Smooth muscle cell of the brain vasculature (primary cell): ENCODE results near the gene LIN7A.
A peak's percentile ranks its signal among the peaks of the same experiment; 100 is the strongest.

Source experiments
- DNase-seq: peaks from one replicate; pipeline ENCODE4 v3.0.0-alpha.2; 2012; ENCODE audit warnings: low read depth, low spot score

LIN7A gene

DNA sequence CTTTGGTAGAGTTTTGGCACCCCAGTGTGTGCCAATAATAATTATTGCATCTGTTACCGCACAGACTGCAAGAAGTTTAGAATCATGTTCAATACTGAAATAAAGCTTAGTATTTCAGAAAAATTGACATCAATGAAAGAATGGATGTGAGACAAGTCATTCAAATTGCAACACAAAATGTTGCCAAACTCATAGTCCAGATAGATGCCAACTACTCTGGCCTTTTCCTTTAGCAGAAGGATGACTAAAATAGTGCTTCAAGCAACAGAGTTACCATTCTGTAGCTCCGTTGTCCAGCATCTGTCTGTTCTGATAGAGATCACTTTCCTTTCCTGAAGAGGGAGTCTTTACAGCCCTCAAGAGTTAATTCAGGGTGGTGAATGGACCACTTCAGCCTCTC, 77.5 kb downstream of the LIN7A start:
- no peak for DNase-seq

DNA sequence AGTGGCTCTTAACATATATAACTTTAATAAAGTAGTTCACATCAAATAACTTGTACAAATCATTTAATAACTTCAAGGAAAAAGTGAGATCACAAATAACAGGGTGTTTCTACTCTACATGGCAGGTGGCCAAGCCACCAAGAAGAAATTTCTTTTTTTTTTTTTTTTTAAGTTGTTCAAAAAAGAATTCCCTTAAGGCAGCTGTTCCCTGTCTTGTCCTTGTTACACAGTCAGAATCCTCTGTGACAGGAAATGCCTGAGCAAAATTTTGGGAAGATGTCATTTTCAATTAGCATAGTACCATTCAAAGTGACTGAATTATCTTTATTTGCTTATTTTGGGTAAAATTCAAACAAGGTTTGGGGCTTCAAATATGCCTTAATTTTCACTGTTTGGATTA, 79.4 kb downstream of the LIN7A start:
- DNase-seq = no peak

DNA sequence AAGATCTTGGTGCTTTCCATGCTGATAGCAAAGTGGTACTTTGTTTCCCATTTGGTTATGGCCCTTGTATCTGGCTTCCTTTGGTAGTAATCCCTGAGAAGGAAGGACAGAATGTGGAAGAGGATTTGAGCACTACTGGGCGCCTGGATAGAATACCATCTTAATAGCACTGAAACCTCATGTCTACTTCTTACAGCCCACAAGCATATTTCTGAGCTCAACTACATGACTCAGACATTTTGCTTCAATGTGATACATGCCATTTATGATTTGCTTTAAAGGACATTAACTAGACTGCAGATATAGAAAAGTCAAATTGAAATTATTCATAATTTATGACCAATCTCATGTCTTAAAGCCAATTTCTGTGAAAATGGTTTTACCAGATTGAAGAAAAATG, 80.4 kb downstream of the LIN7A start:
- no peak for DNase-seq

DNA sequence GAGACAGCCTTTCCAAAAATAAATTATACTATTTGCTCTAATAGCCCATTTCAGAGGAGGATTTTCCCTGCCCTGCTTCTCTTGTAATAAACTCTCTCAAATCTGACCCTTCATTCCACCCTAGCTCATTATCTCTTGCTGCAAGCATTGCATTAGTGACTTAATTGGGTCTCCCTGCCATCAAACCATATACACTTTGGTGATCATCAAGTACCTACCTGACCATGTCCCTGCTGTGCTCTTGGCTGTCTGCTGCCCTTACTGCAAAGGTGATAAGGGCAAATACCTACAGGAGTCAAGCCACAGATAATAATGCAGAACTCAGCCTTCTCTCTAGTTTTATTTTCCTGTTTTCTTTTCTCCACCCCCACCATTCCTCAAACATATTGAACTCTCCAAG, 88.4 kb downstream of the LIN7A start:
- DNase-seq = no peak

DNA sequence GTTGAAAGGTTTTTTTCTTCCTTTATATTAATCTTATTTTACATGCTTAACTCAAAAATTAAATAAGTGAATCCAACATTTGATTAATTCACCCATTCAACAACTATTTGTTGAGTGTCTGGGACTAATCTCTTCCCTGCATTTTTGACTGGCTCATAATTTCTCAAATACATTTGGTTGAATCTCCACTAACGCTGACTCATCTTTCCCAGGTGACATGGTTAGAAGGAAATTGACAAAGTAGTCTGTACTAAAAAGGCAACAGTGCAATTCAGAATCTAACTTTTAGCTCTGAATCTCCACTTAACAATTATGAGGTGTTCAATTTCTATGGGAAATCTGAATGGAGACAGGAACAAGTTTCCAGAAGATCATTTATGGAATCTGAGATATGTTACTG, 88.9 kb downstream of the LIN7A start:
- DNase-seq = no peak

DNA sequence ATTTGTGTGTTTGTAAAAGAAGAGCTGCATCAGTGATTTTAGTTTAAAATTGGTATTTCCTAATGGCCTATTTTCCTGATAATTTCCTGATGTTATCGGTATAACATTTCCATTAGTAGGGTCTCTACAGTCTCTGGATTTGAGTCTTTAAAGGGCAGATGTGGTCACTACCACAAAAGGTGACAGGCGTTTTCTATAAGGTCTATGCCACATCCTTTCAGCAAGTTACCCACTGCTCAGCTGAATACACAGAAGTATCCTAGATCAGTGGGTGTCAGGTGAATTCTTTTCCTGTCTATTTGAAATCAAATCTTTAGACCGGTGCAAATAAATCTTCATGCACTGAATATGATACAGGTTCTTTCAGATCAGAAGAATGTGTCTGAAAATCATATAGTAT, 90.2 kb downstream of the LIN7A start:
- no peak for DNase-seq

- DNase-seq = no peak
These were observed 90.8 kb downstream of the LIN7A start for GRCh38 chr12:80846952-80847351.

GRCh38 chr12:80845639-80846038, 92.1 kb downstream of the LIN7A start:
- no peak for DNase-seq

- no peak for DNase-seq
These were observed 93.8 kb downstream of the LIN7A start for GRCh38 chr12:80843969-80844368.

DNA sequence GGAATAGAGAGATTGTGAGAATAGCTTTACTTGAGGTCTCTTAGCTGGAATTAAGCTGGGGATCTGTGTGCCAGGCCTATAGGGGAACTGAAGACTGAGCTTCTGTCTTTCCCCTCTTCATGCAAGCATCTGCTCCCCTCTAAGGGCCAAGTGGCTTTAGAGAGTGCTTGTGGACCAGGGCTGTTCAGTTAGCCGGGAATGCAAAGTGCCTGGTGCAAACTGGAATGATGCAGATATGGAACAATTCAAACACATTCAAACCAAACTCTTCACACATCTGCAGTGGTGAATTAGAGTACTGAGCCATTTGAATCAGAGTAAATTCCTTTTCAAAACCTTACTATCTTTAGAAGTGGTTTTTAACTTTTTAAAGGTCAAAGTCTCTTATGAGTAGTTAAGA, 99.0 kb downstream of the LIN7A start:
- DNase-seq = no peak

DNA sequence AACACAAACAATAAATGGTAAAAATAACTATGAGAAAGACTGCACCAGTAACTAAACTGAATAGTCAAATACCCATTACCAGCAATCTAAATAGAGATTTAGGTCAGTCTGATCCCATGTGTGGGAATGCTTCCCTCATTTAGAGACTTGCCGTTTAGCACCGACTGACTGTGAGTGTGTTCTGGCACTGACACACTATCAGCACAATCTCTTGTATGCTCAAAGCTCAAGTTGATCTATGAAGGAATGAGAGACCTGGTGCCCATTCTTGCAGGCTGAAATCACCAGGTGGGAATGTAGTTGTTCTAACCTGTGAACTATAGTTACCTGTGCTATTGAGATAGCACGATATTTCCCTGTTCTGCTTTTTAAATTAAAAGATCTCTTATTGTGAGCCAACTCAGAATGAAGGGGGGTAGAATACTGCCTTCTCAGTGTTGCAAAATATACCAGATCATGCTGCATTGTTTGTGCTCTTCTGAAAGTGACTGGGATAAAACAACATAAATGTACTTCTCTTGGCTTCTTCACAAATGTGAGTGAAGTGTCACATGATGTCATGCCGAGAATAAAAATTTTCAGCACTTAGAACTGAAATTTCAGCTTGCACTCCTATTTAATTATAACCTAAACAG, 99.6 kb downstream of the LIN7A start:
- DNase-seq = no peak

- DNase-seq = peak; percentile 35
These were observed 100.3 kb downstream of the LIN7A start for GRCh38 chr12:80837342-80837978.

GRCh38 chr12:80834724-80835123, 103.0 kb downstream of the LIN7A start:
- no peak for DNase-seq

DNA sequence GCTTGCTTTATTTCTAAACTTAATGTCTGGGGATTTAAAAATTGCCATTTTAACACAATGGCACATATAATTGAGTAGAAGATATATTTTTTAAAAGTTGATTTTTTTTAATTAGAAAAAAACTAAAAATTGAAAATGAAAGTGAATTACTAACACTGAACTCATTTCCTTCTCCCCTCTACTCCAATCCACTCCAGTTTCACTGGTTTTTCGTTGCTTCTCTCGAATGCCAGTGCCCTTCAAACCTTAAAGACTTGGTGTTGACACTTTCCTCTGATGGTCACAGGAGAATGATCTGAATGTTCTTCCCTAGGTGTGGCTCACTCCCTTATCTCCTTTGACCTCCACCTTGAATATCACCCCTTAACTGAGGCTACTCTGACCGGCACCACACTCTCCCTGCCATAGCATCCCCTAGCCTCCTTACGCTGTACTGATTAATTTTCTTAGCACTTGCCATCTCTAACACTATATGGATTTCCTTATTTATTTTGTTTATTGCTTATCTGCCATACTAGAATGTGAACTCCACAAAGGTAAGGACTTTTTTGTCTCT, 107.1 kb downstream of the LIN7A start:
- DNase-seq = no peak

DNA sequence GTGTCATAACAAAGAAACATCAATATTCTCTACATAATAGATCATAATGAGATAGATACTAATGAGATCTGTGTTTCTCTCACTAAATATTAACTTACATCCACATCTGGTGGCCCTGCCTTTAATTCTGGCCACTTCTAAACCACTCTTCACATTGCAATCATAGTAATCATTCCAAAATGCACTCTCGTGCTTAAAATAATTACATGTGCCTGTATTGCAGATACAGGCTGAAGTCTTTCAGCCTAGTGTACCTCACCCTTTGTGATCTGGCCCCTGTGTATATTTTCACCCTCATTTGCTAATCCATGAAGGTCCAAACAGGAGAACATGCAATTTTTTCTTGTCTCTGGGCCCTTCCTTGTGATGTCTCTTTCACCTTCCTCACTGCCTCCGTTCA, 108.0 kb downstream of the LIN7A start:
- DNase-seq = no peak

DNA sequence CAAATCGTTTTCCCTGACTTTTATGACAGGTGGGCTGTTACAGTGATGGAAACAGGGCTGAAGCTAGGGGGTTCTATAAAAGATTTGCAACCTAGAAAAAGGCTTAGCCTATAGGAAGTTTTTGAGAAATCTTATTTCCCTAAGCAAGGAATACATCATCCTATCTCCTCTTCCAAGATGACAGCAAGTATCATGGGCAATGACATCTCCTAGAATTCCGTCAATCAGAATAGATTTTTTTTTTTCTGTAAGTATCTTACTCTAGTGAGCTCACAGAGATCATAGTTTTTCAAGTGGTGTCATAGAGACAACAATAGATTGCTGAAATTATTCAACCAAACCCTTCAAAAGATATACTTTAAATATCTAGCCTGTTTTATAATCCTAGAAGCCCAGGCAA, 112.2 kb downstream of the LIN7A start:
- DNase-seq = no peak

GRCh38 chr12:80823393-80823792, 114.3 kb downstream of the LIN7A start:
- no peak for DNase-seq

DNA sequence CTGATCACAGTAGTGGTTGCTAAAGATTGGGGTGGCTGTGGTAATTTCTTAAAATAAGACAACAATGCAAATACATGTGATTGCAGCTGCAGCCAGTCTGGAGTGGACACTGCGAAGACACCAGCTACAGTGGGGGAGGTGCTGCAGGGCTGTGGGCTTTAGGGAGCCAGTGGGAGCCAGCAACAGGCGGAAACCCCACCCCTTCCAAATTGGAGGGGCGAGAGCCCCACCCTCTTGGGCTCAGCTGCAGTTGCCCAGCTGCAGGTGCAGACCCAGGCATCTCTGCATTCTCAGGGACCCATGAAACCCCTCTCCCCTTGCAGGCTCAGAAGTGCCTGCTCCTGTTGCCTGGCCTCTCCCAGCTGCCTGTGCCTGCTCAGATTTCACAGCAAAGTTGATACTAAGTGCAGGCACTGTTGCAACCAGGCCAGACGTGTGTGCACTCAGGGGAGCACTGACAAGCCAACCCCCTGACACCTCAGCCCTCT, 116.2 kb downstream of the LIN7A start:
- no peak for DNase-seq

GRCh38 chr12:80818878-80819277, 118.9 kb downstream of the LIN7A start:
- DNase-seq = no peak

- DNase-seq = no peak
These were observed 122.4 kb downstream of the LIN7A start for GRCh38 chr12:80815351-80815750.

DNA sequence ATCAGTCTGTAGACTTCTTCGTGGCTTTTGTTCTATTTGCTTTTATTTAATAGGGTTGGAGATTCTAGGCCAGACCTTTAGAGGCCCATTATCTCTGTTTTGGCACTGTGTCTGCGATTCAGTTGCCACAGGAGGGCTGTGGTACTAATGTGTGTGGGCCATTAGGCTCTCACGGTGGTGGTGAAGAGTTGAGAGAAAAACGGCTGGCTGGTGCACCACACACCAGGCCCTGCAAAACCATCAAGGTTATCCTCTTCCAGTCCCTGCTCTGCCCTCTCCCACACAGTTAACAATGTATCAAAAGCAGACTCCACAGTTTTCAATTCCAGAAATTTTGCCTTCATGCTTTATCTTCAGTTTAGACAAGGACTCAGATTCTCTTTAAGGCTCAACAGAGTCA, 123.3 kb downstream of the LIN7A start:
- DNase-seq = no peak

DNA sequence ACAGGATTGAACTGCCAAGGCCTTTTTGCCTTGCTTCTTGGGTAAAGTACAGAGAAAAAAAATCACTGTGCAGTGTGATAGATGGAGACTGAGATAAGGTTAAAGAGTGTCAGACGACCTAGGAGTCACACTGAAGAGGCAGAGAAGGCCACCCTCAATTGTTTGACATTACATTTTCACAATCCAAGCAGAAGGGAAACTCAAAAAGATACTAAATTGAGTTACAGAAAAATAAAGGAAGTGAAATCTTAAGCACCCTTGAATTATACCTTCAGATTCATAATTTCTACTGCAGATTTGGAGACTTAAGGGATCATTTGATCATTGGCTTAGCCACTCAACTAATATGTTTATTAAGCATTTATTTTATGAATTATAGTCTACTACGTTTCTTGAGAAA, 123.9 kb downstream of the LIN7A start:
- DNase-seq = no peak

- DNase-seq = no peak
These were observed 125.6 kb downstream of the LIN7A start for GRCh38 chr12:80811957-80812708.
